Erythroblast (primary cell): ENCODE measurements around the gene USP28.
"Not testable (repeated sequence)": the region's sequence is repeated elsewhere in the genome, so short reads cannot be mapped to it uniquely, and the experiment has no call there.

ENCODE experiments used
- DNase-seq, 2 experiments: peaks; one replicate each; lab custom pipeline; 2025; lab: John Stamatoyannopoulos, UW
- GATA1 ChIP-seq: IDR thresholded peaks from 2 replicates; pipeline ENCODE4 v1.6.1; 2011; ENCODE audit warnings: low read depth, mild to moderate bottlenecking, control low read depth, low read length, moderate library complexity
- POLR2A ChIP-seq: IDR thresholded peaks from 2 replicates; pipeline ENCODE4 v1.6.1; 2011; ENCODE audit warnings: mild to moderate bottlenecking, low read length

USP28 gene

DNA sequence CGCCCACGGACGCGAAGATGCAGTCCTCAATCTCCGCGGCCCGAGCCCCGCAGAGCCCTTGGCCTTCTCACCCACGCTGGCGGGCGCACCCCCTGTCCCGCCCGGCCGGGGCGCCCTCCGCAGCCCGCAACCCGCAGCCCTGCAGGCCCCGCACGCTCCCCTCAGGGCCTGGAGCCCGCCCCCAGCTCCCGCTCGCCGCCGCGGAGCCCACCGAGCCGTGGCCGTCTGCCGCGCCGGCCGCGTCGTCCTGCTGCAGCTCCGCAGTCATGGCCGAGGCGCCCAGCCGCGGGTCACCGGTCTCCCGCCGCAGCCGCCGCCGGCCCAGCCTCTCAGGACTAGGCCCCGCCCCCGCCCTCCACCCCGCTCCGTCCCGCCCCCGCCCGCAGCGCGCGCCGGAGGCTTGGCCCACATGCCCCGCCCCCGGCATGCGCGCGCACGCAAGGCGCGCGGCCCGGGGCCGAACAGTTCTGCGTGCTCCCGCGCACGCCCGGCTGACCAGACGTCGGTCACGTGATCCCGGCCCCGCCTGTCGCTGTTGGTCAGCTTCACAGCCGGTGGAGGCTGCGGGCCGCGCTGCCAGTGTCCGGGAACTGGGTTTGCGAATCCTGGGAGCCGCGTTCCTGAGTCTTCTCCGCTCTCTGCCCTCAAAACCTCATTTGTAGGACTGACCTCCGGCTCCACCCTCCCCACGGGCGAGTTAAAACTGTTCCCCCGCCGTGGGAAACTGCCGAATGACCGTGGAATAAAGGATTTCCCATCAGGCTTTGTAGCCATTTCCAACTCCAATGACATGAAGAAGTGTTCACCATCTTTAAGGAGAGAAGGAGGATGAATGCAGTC, at the start of gene USP28:
USP28 (minus strand) TSS at position 339 of the 840 bp plus-strand sequence; CDS start at position 268, 71 bp downstream.
- TF ChIP-seq POLR2A = peak; percentile 92
- TF ChIP-seq GATA1 = no peak
- DNase-seq = peak; percentile 95 to 96

DNA sequence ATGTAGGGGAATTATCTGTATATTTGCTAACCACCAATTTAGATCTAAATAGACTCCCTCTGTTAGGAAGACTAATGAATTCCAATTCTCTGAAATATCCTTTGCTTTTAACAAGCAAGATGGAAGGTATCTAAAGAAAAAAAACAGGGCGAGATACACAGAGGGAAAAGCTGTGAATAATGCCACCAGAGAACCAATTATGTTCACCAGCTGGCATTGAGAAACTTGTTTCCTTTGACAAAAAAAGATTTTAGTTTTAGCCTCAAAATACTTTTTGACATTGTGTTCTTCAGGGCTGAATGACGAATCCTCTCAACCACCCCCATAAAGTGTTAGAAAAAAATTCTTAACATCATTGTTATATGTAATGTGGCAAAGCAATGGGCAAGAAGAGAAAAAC, 48.2 kb upstream of the USP28 start:
- no peak for TF ChIP-seq POLR2A
- TF ChIP-seq GATA1 = no peak
- DNase-seq = no peak

DNA sequence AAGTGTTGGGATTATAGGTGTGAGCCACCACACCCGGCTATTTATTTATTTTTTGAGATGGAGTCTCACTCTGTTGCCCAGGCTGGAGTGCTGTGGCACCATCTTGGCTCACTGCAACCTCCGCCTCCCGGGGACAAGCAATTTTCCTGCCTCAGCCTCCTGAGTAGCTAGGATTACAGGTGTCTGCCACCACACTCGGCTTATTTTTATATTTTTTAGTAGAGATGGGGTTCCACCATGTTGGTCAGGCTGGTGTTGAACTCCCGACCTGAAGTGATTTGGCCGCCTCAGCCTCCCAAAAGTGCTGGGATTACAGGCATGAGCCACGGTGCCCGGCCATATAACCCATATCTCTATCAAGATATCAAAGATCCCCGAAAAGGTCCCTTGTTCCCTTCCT, 36.1 kb upstream of the USP28 start:
- DNase-seq = not testable (repeated sequence)

- TF ChIP-seq POLR2A (no peak), GATA1 (no peak)
- no peak for DNase-seq
Observed at GRCh38 chr11:113908098-113908497, 32.7 kb upstream of the USP28 start.

GRCh38 chr11:113907681-113908080, 32.3 kb upstream of the USP28 start:
- DNase-seq = no peak
- TF ChIP-seq POLR2A = no peak
- TF ChIP-seq GATA1 = no peak

- DNase-seq = no peak
- TF ChIP-seq GATA1 (no peak), POLR2A (no peak)
Observed at GRCh38 chr11:113907152-113907551, 31.8 kb upstream of the USP28 start.

DNA sequence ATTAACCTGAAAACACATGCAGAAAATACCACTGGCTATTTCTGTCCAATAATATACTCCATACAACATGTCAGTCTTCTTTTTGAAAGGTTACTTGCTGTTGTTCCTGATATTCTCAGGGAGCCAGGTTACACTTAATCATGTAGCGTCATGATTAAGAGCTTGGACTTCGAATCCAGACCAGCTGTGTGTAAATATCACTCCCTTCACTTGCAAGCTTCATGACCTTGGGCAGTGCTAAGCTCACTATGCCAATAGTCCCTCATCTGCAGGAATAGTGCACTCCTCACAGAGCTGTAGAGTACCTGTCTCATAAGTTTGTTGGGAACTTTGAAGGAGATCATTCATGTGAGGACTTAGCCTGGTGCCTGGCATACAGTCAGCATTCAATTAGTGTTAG, 31.1 kb upstream of the USP28 start:
- no peak for TF ChIP-seq GATA1
- TF ChIP-seq POLR2A = no peak
- DNase-seq = no peak

GRCh38 chr11:113906038-113906437, 30.7 kb upstream of the USP28 start:
- peak; percentile 3 to 7 for DNase-seq

GRCh38 chr11:113904379-113905101, 29.2 kb upstream of the USP28 start, which contains the start of gene HTR3B:
HTR3B (plus strand) TSS chr11:113904796; CDS start chr11:113904934, 138 bp downstream.
- no peak for DNase-seq
- no peak for TF ChIP-seq GATA1
- TF ChIP-seq POLR2A = no peak

More at GRCh38 chr11:113906038-113906437, 30.7 kb upstream of the USP28 start:
- no peak for TF ChIP-seq POLR2A
- no peak for TF ChIP-seq GATA1

- TF ChIP-seq POLR2A (no peak), GATA1 (no peak)
- DNase-seq = no peak
Observed at GRCh38 chr11:113901141-113901540, 25.8 kb upstream of the USP28 start.

GRCh38 chr11:113896156-113896879, 20.9 kb upstream of the USP28 start:
- DNase-seq = peak; percentile 19 to 50
- TF ChIP-seq POLR2A (no peak), GATA1 (no peak)

DNA sequence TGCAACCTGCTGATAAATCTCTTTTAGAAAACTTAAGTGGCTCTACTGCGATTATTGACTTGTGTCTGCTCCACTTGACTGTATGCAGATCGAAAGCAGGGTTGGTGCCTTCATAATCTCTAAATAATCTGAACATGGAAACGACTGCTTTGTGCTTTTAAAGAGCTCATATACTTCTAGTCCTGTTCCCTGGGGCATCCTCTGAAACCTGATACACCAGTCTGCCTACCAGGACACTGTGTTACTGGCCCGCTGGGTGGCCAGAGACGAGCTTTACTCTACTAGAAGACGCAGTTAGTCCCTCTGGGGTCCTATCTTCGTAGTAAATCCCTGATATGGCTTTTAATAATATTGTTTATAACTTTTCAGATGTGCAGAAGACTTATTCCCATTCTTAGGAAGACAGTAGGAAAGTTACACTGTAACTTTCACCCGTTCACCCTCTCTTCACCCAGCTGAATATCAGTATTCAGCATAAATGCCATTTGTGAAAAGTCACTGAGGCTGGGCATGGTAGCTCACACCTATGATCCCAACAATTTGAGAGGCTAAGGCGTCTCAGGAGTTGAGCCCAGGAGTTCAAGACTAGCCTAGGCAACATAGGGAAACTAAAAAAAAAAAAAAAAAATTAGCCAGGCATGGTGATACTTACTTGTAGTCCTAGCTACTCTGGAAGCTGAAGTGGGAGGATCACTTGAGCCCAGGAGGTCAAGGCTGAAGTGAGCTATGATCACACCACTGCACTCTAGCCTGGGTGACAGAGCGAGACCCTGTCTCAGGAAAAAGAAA, 20.2 kb upstream of the USP28 start:
- TF ChIP-seq POLR2A = no peak
- no peak for TF ChIP-seq GATA1

GRCh38 chr11:113894421-113894996, 19.1 kb upstream of the USP28 start:
- TF ChIP-seq GATA1 (no peak), POLR2A (no peak)
- DNase-seq = no peak

More for the DNA sequence above, 20.2 kb upstream of the USP28 start:
- DNase-seq = no peak
